GM19372 (cell line): ENCODE measurements around the gene SLC9A5.

Experiments used
- ATAC-seq: cut with Tn5 transposase; IDR thresholded peaks from one replicate; pipeline ENCODE4 v1.9.1; 2021; ENCODE audit warnings: mild to moderate bottlenecking, low read depth, moderate library complexity; ENCODE audit not compliant: unreplicated experiment

The SLC9A5 gene

DNA sequence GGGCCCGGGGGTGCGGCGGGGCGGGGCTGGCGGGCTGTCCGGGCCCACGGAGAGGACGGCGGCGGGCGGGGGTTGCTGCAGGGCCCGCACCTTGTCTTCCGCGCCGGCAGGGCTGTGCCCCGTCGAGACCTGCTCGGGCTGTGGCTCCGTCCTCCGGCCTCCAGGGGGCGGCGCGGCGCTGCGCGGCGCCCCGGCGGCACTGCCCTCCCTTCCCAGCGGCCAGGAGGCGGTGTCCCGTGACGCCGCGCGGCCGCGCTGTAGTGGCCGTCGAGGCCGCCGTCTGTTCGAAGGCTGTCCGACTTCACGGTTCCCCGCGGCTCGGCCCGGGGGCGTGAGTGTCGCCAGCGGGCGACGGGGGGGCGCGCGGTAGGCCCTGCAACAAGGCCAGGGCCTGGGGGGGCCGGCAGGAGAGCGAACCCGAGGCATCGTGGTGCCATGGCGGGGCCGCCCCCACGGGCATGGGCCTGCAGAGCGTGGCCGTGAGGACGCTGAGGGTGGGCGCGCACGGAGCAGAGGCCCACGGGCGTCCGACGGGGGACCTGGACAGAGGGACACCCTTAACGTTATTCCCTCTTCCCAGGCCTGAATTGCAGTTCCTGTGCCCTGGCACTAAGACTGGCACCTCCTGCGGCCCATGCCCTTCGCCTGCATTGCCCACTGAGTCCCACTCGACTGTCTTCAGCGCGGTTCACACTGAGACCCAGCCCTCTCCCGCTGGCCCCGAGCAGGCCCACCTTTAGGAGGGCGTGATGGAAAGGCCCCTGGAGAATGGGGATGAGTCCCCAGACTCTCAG, 30.7 kb downstream of the SLC9A5 start, which contains the start of gene PLEKHG4:
PLEKHG4 (plus strand) TSS at position 237 of the 794 bp plus-strand sequence; CDS start at position 750, 513 bp downstream.
- ATAC-seq = peak; percentile 83

DNA sequence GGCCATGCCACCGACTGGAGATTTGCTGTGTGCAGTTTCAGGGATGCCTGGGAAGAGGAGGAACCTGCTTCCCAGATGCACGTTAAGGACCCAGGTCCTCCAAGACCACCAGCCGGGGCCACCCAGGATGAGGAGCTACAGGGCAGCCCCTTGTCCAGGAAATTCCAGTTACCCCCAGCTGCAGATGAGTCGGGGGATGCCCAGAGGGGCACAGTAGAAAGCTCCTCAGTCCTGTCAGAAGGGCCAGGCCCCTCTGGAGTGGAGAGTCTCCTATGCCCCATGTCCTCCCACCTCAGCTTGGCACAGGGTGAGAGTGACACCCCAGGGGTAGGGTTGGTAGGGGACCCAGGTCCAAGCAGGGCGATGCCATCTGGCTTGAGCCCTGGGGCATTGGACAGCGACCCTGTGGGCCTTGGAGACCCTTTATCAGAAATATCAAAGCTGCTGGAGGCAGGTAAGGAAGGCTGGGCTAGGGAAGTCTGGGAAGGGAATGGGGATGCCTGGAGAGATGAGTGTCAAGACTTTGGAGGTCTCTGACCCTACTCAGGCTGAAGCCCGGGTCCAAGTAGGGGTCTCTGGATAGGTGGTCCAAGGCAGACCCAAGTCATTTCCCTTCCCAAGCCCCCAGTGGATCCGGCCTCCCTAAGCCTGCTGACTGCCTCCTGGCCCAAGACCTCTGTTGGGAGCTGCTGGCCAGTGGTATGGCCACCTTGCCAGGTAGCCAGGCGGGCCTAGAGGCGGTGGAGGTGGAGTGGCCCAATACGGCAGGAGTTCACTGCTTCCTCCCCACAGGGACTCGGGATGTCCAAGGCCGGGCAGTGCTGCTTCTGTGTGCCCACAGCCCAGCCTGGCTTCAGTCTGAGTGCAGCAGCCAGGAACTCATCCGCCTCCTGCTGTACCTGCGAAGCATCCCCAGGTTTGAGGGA, 31.6 kb downstream of the SLC9A5 start:
- ATAC-seq = no peak

- no peak for ATAC-seq
These were observed 33.0 kb downstream of the SLC9A5 start for GRCh38 chr16:67281536-67282446.

DNA sequence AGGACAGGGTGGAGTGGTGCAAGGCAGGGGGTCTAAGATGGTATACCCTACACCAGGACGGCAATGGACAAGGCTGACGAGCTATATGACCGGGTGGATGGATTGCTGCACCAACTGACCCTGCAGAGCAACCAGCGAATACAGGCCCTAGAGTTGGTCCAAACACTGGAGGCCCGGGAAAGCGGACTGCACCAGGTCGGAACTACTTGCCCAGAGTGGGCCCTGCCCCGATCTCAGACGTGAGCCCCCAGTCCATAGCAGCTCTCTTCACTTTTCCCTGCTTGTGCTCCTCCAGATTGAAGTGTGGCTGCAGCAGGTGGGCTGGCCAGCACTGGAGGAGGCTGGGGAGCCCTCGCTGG, 33.6 kb downstream of the SLC9A5 start:
- no peak for ATAC-seq

GRCh38 chr16:67283039-67283825, 34.5 kb downstream of the SLC9A5 start:
- ATAC-seq = no peak

DNA sequence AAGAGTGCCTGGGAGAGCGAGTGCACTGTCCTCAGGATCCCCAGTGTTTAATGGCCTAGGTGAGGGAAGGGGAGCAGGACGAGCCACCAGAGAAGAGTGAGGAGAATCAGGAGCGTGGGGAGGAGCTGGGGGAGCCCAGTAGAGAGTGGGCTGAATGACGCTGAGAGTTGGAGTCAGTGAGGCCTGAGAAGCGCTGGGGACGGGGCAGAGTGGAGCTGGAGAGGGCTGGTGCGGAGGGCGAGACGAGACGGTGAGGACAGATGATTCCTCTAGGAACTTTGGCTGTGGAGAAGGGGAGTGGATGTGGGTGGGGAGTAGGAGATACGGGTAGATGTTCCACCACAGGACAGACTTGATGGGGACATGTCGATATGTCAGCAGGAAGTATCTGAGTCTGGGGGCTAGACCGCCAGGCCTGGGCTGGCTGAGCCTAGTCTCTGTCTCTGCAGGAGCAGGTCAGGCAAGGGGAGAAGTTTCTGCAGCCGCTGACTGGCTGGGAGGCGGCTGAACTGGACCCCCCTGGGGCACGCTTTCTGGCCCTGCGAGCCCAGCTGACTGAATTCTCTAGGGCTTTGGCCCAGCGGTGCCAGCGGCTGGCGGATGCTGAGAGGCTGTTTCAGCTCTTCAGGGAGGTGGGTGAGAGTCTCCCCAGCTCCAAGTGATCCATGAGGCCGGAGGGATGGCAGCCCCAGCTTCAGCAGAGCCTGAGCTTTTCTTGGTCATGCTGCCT, 35.2 kb downstream of the SLC9A5 start:
- ATAC-seq = no peak

GRCh38 chr16:67284699-67285646, 36.2 kb downstream of the SLC9A5 start:
- ATAC-seq = no peak

GRCh38 chr16:67286441-67287235, 37.9 kb downstream of the SLC9A5 start:
- ATAC-seq = no peak

DNA sequence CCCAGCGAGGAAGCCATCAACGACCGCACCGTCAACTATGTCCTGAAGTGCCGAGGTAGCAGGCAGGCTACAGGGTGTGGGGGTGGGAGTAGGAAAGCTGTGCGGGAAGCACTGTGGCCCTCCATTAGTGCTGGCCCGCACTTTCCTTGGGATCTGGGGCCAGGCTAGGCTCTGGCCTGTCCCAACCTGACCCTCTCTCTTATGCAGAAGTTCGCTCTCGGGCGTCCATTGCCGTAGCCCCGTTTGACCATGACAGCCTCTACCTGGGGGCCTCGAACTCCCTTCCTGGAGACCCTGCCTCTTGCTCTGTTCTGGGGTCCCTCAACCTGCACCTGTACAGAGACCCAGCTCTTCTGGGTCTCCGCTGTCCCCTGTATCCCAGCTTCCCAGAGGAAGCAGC, 39.2 kb downstream of the SLC9A5 start:
- ATAC-seq = no peak

GRCh38 chr16:67291461-67291860, 42.7 kb downstream of the SLC9A5 start:
- no peak for ATAC-seq

DNA sequence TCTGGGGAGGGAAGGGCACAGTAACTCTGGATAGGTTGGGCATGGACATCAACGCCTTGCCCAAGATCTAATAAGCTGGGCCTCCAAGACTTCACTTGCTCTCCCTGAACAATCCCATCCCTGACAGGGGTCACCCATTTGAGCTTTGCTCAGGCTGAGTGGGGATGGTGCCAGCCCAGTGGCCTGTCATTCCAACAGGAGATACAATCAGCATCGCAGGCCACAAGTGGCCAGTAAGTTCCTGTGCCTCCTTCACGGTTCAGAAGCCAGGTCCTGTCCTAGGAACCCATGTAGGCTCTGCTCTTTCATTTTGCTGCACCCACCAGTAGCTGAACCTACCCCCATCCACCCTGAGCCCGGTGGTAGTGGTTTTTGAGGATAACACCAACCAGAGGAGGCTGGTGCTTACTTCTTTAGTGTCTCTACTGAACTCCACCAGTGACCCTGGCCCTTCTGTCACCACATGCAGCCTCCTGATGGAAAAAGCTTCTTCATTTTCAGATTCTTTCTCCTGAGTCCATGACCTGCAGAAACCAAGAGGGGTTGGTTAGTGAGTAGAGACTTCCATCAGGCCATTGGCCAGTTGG, 45.5 kb downstream of the SLC9A5 start:
- no peak for ATAC-seq

GRCh38 chr16:67294938-67295361, 46.2 kb downstream of the SLC9A5 start:
- ATAC-seq = no peak

DNA sequence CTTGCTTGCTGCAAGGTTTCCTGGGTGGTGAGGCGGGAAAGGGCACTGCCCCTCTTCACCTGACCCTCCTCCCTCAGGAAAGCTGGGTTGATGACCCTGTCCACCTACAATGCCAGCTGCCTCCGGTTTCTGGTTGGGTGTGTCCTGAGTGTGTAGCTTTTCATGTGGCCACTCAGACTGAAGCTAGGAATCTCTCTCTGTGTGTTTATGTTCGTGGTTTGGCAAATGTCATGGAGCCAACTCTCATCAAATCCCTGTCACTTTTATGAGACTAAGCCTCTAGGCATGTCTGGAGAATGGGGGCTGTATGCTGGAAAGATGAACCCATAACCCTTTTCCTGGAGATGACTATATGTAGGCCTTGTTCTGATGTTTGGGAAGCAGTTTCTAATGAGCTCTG, 47.6 kb downstream of the SLC9A5 start:
- no peak for ATAC-seq

DNA sequence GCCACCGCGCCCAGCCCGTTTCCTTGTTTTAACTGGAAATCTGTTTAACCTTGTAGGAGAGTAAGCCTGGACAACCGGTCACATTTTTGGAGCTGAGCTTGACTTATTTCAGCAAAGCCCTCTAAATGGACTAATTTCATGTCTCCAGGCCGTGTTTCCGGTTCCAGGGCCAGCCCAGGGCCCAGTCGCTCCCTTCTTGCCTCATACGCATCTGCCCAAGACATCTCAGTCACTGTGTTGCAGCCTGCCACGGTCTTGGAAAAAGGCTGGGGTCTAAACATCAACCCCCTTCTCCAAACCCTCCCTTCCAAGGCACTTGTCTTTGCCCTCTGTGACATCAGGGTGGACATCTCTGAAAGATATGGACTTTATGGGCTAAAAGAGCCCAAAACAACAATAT, 49.5 kb downstream of the SLC9A5 start:
- ATAC-seq = no peak

GRCh38 chr16:67299269-67299668, 50.5 kb downstream of the SLC9A5 start:
- ATAC-seq = no peak

GRCh38 chr16:67301080-67301782, 52.5 kb downstream of the SLC9A5 start:
- ATAC-seq = no peak
